Measurements from ENCODE around the gene HK1.
"Not testable (repeated sequence)": the region's sequence is repeated elsewhere in the genome, so short reads cannot be mapped to it uniquely, and the experiment has no call there.

Gene HK1

GRCh38 chr10:69259547-69260243 is 18.6 kb upstream of the HK1 start:
- no peak for DNase-seq (ENCODE audit: low read depth)

DNA sequence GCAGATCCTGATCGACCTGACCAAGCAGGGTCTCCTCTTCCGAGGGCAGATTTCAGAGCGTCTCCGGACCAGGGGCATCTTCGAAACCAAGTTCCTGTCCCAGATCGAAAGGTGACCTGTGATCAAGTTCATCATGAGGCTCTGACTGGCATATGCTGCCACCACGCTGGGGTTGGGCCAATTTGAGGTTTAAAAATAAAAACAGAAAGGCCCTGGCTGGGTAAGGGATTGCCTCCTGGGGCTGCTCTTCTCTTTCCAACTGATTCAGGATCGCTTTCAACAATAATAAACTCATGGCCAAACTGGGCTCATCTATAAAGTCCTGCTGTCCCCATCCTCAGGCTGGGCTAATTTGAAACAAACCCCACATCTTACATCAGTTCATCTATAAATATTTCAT is 17.1 kb upstream of the HK1 start:
- no peak for DNase-seq (ENCODE audit: low read depth)

DNA sequence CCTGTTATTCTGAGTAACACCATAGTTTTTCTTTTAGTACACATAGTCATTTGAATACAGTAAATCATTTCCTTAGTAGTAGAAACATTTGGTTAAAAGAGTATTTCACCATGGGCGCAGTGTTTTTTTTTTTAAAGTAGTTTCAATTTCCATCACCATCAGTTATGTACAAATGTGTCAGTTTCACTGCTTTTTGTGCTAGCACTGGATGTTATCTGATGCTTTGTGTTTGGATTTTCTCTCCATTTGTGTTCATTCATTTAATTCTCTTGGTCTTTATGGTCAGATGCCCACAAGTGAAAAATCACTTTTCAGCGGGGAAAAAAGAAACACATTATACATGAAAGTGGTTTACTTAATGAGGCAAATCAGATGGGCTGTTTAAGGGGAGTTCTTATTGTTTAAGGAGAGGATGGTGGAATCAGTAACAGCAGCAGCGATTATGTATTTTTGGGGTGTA is 16.0 kb upstream of the HK1 start:
- DNase-seq (ENCODE audit: low read depth), result no peak

DNA sequence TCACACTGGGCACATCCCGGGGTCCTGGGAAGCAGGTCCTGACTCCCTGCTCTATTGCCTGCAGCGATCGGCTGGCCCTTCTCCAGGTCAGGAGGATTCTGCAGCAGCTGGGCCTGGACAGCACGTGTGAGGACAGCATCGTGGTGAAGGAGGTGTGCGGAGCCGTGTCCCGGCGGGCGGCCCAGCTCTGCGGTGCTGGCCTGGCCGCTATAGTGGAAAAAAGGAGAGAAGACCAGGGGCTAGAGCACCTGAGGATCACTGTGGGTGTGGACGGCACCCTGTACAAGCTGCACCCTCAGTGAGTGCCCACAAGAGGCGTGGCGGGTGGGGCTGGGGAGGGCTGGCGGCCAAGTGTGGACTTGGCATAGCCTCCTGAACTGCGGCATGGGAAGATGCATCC is 12.8 kb upstream of the HK1 start:
- DNase-seq (ENCODE audit: low read depth), result no peak

DNA sequence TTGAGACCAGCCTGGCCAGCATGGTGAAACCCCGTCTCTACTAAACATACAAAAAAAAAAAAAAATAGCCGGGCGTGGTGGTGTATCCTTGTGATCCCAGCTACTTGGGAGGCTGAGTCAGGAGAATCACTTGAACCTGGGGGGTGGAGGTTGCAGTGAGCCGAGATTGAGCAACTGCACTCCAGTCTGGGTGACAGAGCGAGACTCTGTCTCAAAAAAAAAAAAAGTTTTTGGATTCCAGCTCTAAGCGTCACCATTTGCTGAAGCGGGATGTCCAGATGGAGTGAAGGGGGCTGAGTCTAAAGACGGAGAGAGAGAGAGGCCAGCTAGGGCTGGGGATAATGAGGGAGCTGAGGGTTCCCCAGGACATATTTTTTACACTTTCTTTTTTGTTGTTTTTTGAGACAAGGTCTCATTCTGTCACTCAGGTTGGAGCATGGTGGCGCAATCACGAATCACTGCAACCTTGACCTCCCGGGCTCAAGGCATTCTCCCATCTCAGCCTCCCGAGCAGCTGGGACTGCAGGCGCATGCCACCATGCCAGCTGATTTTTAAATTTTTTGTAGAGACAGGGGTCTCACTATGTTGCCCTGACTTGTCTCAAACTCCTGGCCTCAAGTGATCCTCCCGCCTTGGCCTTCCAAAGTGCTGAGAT is 9.4 kb upstream of the HK1 start:
- peak; percentile 24 for DNase-seq (ENCODE audit: low read depth)

DNA sequence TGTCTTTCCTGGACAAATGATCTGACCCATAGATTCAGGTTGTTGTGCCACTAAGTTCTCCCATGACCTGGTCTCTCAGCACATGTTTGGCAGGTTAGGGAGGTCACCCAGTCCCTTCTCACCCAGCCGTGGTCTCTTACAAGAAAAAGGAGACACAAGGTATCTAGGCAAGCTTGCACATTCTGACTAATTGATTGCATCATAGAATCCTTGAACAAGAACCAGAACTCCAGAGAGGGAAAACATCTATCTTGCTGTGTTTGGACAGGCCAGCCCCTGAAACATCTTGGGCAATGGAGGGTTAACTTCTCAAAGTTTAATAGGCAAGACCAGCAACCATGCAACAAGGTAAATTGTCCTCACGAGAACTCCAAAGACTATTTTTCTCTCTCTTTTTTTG is 8.5 kb upstream of the HK1 start:
- peak; percentile 83 for DNase-seq (ENCODE audit: low read depth)

- no peak for DNase-seq (ENCODE audit: low read depth)
These were observed 7.3 kb upstream of the HK1 start for GRCh38 chr10:69270990-69271389.

- no peak for DNase-seq (ENCODE audit: low read depth)
These were observed 5.7 kb upstream of the HK1 start for GRCh38 chr10:69272624-69273023.

DNA sequence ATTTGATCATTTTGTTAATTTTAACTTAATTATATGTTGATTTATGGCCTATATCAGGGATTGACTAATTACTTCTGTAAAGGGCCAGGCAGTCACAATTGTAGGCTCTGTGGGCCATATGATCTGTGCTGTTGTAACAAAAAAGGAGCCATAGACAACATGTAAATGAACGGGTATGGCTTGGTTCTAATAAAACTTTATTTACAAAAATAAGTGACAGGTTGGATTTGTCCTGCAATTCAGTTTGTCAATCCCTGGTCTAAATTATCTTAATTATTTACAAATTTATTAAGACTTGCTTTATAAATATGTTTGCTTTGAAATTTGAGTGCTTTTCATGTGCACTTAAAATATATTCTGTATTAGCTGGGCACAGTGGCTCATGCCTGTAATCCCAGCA is 2.9 kb upstream of the HK1 start:
- DNase-seq (ENCODE audit: low read depth), result no peak

GRCh38 chr10:69276503-69276902 is 1.8 kb upstream of the HK1 start:
- no peak for DNase-seq (ENCODE audit: low read depth)

DNA sequence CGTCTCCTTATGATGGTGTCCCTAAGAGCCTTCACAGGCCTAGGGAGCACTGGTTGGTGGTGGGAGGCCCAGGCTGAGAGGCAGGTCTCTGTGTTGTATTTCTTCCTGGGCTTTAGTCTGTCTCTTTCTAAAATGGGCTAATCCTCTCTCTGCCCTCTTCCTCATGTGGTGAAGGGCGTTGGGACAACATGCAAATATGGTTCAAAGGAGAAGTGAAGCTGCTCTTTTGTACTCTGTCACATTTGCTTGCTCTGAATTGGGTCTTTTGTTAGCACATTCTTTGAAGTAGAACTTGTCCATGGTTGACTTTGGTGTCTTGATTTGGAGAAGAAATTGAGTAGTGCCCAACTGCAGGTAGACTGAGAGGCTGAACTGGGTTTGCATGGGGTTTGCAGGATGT is 814 bp downstream of the HK1 start:
- DNase-seq (ENCODE audit: low read depth), result no peak

DNA sequence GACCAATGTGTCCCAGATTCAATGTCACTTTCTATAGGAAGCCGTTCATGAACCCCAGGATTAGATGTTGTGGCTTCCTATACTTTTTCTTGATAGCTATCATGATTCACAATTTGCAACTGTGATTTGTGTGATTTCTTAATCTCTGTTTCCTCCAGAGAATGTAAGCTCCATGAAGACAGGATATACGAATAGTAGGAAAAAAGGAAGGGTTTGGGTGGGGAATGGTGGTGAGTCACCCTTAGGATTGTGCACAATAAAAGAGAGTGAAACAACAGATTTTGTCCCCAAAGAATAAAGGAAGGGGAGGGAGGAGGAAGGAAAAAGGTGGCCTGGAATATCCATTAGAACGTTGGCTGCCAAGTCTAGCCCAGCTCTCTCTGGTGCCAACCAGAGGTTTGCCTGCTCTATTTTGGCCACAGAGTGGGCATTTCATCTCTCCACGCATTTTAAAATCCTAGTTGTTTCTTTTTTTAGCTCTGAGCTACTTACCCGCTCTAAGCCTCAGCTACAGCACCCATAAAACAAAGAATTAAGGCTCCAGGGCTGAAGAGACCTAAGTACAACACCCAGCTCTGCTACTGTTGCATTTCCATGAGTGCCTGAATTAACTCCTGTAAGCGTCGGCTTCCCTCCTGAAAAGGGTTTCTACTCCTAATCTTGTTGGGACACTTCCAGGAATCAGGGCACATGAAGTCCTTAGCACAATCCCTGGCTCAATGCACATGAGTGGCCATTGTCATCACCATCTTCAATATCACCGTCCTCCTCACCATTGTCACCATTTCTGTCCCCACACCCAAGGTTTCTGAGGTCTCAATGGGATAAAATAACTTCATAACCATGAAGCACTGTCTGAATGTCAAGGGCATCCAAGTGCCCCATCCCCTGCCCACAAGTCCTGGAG is 3.5 kb downstream of the HK1 start:
- DNase-seq (ENCODE audit: low read depth), result no peak

DNA sequence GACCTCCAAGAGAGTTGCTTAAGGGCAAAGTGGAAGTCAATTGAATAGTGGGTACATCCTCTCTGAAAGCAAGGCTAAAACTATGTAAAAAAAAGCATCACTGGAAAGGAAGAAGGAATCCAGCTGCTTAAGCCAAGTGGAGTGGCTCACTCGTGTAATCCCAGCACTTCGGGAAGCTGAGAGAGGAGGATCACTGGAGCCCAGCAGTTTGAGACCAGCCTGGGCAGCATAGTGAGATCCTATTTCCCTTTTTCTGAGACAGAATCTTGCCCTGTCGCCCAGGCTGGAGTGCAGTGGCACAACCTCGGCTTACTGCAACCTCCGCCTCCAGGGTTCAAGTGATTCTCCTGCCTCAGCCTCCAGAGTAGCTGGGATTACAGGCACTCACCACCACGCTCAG is 6.1 kb downstream of the HK1 start:
- DNase-seq (ENCODE audit: low read depth), result not testable (repeated sequence)

DNA sequence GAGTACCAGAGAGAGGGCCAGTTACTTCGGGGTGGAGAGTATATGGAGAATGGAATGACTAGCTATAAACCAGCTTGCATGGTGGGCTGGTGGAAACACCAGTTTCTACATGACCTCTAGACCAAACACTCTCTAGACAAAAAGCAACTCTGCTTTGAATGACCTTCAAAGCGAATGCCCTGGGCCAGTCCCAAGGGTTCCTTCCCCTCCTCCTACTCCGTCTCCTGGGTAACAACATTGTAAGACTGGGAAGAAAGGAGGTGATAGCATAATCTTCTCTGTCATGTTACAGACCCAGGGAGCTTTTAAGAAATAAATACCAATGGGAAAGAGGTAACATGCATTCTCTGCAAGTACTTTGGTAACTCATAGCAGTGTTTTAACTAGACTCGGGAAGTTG is 7.4 kb downstream of the HK1 start:
- no peak for DNase-seq (ENCODE audit: low read depth)

GRCh38 chr10:69287181-69287580 is 8.9 kb downstream of the HK1 start:
- no peak for DNase-seq (ENCODE audit: low read depth)

- DNase-seq (ENCODE audit: low read depth), result no peak
These were observed 12.7 kb downstream of the HK1 start for GRCh38 chr10:69290993-69291392.

- DNase-seq (ENCODE audit: low read depth), result no peak
These were observed 14.2 kb downstream of the HK1 start for GRCh38 chr10:69292459-69292858.

DNA sequence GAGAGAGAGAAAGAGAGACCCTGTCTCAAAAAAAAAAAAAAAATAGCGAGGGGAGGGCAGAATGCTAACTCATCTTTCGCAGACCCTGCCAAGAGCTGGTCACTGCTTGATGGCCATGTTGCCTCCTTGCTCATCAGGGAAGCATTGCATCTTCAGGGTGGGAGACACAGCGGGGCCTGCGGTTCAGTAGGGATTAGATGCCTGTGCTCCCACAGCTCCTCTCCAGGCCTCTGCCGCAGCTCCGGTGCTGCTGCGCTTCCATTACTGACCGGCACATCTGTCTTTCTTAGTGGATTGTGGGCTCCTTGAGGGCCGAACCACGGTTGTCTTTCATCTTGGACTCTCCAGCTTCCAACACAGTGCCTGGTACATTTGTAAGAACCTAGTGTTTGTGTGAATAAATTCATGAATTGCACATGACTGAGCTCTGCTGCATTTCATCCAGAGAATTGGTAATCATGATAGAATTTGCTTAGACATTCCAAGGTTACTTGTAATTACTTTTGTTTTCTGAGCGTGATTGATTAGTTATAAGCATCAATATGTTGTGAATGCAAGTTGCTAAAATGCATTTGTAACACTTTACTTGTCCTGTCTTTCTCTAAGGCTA is 16.8 kb downstream of the HK1 start:
- peak; percentile 22 for DNase-seq (ENCODE audit: low read depth)

DNA sequence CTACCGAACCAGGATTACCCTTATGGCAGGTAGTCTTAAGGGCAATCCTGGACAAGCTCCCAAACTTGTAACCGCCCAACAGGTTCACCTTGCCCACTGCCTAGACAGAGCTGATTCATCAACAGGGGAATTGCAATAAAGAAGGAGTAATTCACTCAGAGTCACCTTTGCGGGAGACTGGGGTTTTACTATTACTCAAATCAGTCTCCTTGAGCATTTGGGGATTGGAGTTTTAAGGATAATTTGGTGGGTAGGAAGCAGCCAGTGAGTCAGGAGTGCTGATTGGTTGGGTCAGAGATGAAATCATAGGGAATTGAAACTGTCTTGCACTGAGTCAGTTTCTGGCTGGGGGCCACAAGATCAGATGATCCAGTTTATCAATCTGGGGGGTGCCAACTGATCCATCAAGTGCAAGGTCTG is 25.3 kb downstream of the HK1 start:
- DNase-seq (ENCODE audit: low read depth), result no peak

- DNase-seq (ENCODE audit: low read depth), result no peak
These were observed 28.1 kb downstream of the HK1 start for GRCh38 chr10:69306421-69306820.

DNA sequence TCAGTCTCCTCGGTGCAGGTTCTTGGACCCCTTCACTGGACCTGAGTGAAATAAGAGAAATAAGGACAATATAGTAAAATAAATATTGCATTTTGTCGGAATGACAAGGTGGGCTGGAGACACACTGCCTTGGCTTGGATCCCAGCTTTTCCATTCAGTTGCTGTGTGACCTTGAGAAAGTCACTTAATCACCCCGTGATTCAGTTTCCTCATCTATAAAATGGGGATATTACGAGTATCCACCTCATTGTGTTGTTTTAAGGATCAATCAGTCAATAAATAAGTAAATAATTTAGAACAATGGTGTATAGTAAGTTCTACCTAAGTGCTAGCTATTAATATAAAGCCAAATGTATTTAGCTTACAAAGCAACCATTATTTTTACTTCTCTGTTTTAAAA is 29.1 kb downstream of the HK1 start:
- DNase-seq (ENCODE audit: low read depth), result no peak

GRCh38 chr10:69308304-69308703 is 30.0 kb downstream of the HK1 start:
- DNase-seq (ENCODE audit: low read depth), result not testable (repeated sequence)

Data from amniotic epithelial cell (primary cell).